ENCODE measurements around the gene COG4. TPM values are rescaled to one million over a fixed set of nuclear protein-coding genes. Genes with fewer than 3 reads are reported as not detected.

COG4 gene
- total and polyA plus RNA-seq, 4 experiments from 2014 or later, result 37.0 to 70.4 (median 67.7) TPM

GRCh38 chr16:70470141-70470926 is 53.0 kb downstream of the COG4 start:
- H3K4me1 Mint-ChIP-seq, result no peaks in the 10 kb centered on the region
- H3K27ac Mint-ChIP-seq, result peak overlapping the region in 3 of 7 donors; percentile 55 to 60 (median 57)
- DNase-seq, result no peak
- Histone ChIP-seq H3K36me3 (ENCODE audit: insufficient read depth, low read length) (no peaks in the 10 kb centered on the region), H3K27me3 (ENCODE audit: insufficient read depth, low read length) (no peaks in the 10 kb centered on the region), H3K27ac (ENCODE audit: low read depth, low read length) (no peak overlapping the region), H3K4me3 (ENCODE audit: low read length in 2 of 2) (no peak overlapping the region), H3K4me1 (ENCODE audit: insufficient read depth, low read length) (no peaks in the 10 kb centered on the region), H3K9me3 (ENCODE audit: control insufficient read depth in 1 of 2, low read length in 2 of 2) (no peaks in the 10 kb centered on the region)
- ChIA-PET CTCF (ENCODE audit: partially characterized antibody) (interaction anchor here (0.6 to 3.0 kb wide), 6 partner anchors 71 to 199 kb away, joined by 3 to 12 read pairs (median 3); no protein-coding TSS in a partner anchor), POLR2A (ENCODE audit: partially characterized antibody) (interaction anchor here (0.6 to 1.5 kb wide), 3 partner anchors 16 to 123 kb away, joined by 3 to 4 read pairs (median 3); partner anchors contain the start of gene FCSK)
- H3K27me3 Mint-ChIP-seq, result no peaks in the 10 kb centered on the region
- H3K4me3 Mint-ChIP-seq, result no peak overlapping the region
- no peaks in the 10 kb centered on the region for H3K9me3 Mint-ChIP-seq
- intact Hi-C loops (cut with micrococcal nuclease), result loop anchor here (5.0 kb wide), 1 partner anchor 73 kb away; no protein-coding TSS in a partner anchor
- H3K36me3 Mint-ChIP-seq, result peaks cover 3 to 12% of the 10 kb centered on the region in 2 donors

- H3K27me3 Mint-ChIP-seq, result no peaks in the 10 kb centered on the region
- peak overlapping the region in 1 of 7 donors; percentile 68 for H3K27ac Mint-ChIP-seq
- H3K4me1 ChIP-seq (ENCODE audit: insufficient read depth, low read length), result no peaks in the 10 kb centered on the region
- POLR2A ChIA-PET (ENCODE audit: partially characterized antibody), result interaction anchor here (1.1 to 1.5 kb wide), 2 partner anchors 9 to 15 kb away, joined by 4 read pairs; partner anchors contain the start of gene FCSK
- peaks cover 3 to 19% of the 10 kb centered on the region in 2 donors for H3K36me3 Mint-ChIP-seq
- DNase-seq, result no peak
- no peak overlapping the region for H3K27ac ChIP-seq (ENCODE audit: low read depth, low read length)
- H3K4me3 ChIP-seq (ENCODE audit: low read length in 2 of 2), result no peak overlapping the region
- H3K9me3 ChIP-seq (ENCODE audit: control insufficient read depth in 1 of 2, low read length in 2 of 2), result no peaks in the 10 kb centered on the region
- H3K4me1 Mint-ChIP-seq, result no peaks in the 10 kb centered on the region
- intact Hi-C loops (cut with micrococcal nuclease), result no loop called here
- no peaks in the 10 kb centered on the region for H3K36me3 ChIP-seq (ENCODE audit: insufficient read depth, low read length)
- CTCF ChIA-PET (ENCODE audit: partially characterized antibody), result interaction anchor here (0.9 to 3.0 kb wide), 4 partner anchors 22 to 100 kb away, joined by 3 to 12 read pairs (median 4); no protein-coding TSS in a partner anchor
- no peaks in the 10 kb centered on the region for H3K27me3 ChIP-seq (ENCODE audit: insufficient read depth, low read length)
- no peaks in the 10 kb centered on the region for H3K9me3 Mint-ChIP-seq
- H3K4me3 Mint-ChIP-seq, result no peak overlapping the region
Observed at GRCh38 chr16:70468776-70469525, 54.4 kb downstream of the COG4 start.

- Histone ChIP-seq H3K27me3 (ENCODE audit: insufficient read depth, low read length) (no peaks in the 10 kb centered on the region), H3K27ac (ENCODE audit: low read depth, low read length) (no peak overlapping the region), H3K4me1 (ENCODE audit: insufficient read depth, low read length) (no peaks in the 10 kb centered on the region), H3K4me3 (ENCODE audit: low read length in 2 of 2) (no peak overlapping the region), H3K9me3 (ENCODE audit: control insufficient read depth in 1 of 2, low read length in 2 of 2) (no peaks in the 10 kb centered on the region), H3K36me3 (ENCODE audit: insufficient read depth, low read length) (no peaks in the 10 kb centered on the region)
- Mint-ChIP-seq H3K36me3 (peaks cover 5 to 22% of the 10 kb centered on the region in 2 donors), H3K27me3 (no peaks in the 10 kb centered on the region), H3K4me1 (no peaks in the 10 kb centered on the region), H3K27ac (peak overlapping the region in 1 of 7 donors; percentile 36), H3K9me3 (no peaks in the 10 kb centered on the region), H3K4me3 (no peak overlapping the region)
- POLR2A ChIA-PET (ENCODE audit: partially characterized antibody), result no interaction called here
- CTCF ChIA-PET (ENCODE audit: partially characterized antibody), result no interaction called here
- intact Hi-C loops (cut with micrococcal nuclease), result no loop called here
- no peak for DNase-seq
Observed at GRCh38 chr16:70467608-70468007, 55.7 kb downstream of the COG4 start.

- ChIA-PET CTCF (ENCODE audit: partially characterized antibody) (no interaction called here), POLR2A (ENCODE audit: partially characterized antibody) (no interaction called here)
- H3K9me3 Mint-ChIP-seq, result no peaks in the 10 kb centered on the region
- no peaks in the 10 kb centered on the region for H3K9me3 ChIP-seq (ENCODE audit: control insufficient read depth in 1 of 2, low read length in 2 of 2)
- intact Hi-C loops (cut with micrococcal nuclease), result no loop called here
- no peak overlapping the region for H3K4me3 Mint-ChIP-seq
- H3K27ac Mint-ChIP-seq, result no peak overlapping the region
- H3K4me1 ChIP-seq (ENCODE audit: insufficient read depth, low read length), result no peaks in the 10 kb centered on the region
- H3K27me3 Mint-ChIP-seq, result no peaks in the 10 kb centered on the region
- H3K4me3 ChIP-seq (ENCODE audit: low read length in 2 of 2), result no peak overlapping the region
- H3K27ac ChIP-seq (ENCODE audit: low read depth, low read length), result no peak overlapping the region
- DNase-seq, result no peak
- H3K27me3 ChIP-seq (ENCODE audit: insufficient read depth, low read length), result no peaks in the 10 kb centered on the region
- H3K36me3 ChIP-seq (ENCODE audit: insufficient read depth, low read length), result no peaks in the 10 kb centered on the region
- peaks cover 5 to 22% of the 10 kb centered on the region in 2 donors for H3K36me3 Mint-ChIP-seq
- H3K4me1 Mint-ChIP-seq, result no peaks in the 10 kb centered on the region
Observed at GRCh38 chr16:70467113-70467512, 56.2 kb downstream of the COG4 start.

GRCh38 chr16:70466805-70467076 is 56.6 kb downstream of the COG4 start:
- Histone ChIP-seq H3K4me1 (ENCODE audit: insufficient read depth, low read length) (no peaks in the 10 kb centered on the region), H3K4me3 (ENCODE audit: low read length in 2 of 2) (no peak overlapping the region), H3K36me3 (ENCODE audit: insufficient read depth, low read length) (no peaks in the 10 kb centered on the region), H3K9me3 (ENCODE audit: control insufficient read depth in 1 of 2, low read length in 2 of 2) (no peaks in the 10 kb centered on the region), H3K27ac (ENCODE audit: low read depth, low read length) (no peak overlapping the region), H3K27me3 (ENCODE audit: insufficient read depth, low read length) (no peaks in the 10 kb centered on the region)
- Mint-ChIP-seq H3K27ac (no peak overlapping the region), H3K36me3 (peaks cover 5 to 22% of the 10 kb centered on the region in 2 donors), H3K4me3 (no peak overlapping the region), H3K9me3 (no peaks in the 10 kb centered on the region), H3K27me3 (no peaks in the 10 kb centered on the region), H3K4me1 (peaks cover 0 to 2% (median under 1%) of the 10 kb centered on the region in 4 donors)
- no peak for DNase-seq
- ChIA-PET CTCF (ENCODE audit: partially characterized antibody) (interaction anchor here (1.0 kb wide), 1 partner anchor 216 kb away, joined by 3 read pairs; the partner anchor contains the start of gene EXOSC6), POLR2A (ENCODE audit: partially characterized antibody) (no interaction called here)
- intact Hi-C loops (cut with micrococcal nuclease), result no loop called here

- Histone ChIP-seq H3K4me3 (ENCODE audit: low read length in 2 of 2) (no peak overlapping the region), H3K27me3 (ENCODE audit: insufficient read depth, low read length) (no peaks in the 10 kb centered on the region), H3K36me3 (ENCODE audit: insufficient read depth, low read length) (no peaks in the 10 kb centered on the region), H3K27ac (ENCODE audit: low read depth, low read length) (no peak overlapping the region), H3K9me3 (ENCODE audit: control insufficient read depth in 1 of 2, low read length in 2 of 2) (no peaks in the 10 kb centered on the region), H3K4me1 (ENCODE audit: insufficient read depth, low read length) (no peaks in the 10 kb centered on the region)
- intact Hi-C loops (cut with micrococcal nuclease), result no loop called here
- Mint-ChIP-seq H3K4me1 (peaks cover 0 to 5% (median 2%) of the 10 kb centered on the region in 4 donors), H3K9me3 (no peaks in the 10 kb centered on the region), H3K4me3 (no peak overlapping the region), H3K27me3 (no peaks in the 10 kb centered on the region), H3K27ac (peak overlapping the region in 1 of 7 donors; percentile 13), H3K36me3 (peaks cover 5 to 24% of the 10 kb centered on the region in 2 donors)
- ChIA-PET POLR2A (ENCODE audit: partially characterized antibody) (no interaction called here), CTCF (ENCODE audit: partially characterized antibody) (interaction anchor here (1.0 kb wide), 1 partner anchor 215 kb away, joined by 3 read pairs; the partner anchor contains the start of gene EXOSC6)
- DNase-seq, result no peak
Observed at GRCh38 chr16:70465999-70466804, 57.2 kb downstream of the COG4 start.

Data from CD4-positive, alpha-beta memory T cell (primary cell).